GM23338 (cell line): ENCODE measurements around the gene PDIK1L. TPM values are rescaled to one million over a fixed set of nuclear protein-coding genes. Genes with fewer than 3 reads are reported as not detected.
A peak's percentile ranks its signal among the peaks of the same experiment; 100 is the strongest.

Experiments used
- ATAC-seq: fragments of 200-7000 bp; cut with Tn5 transposase; 3 replicates; pipeline ENCODE4 v1.9.1; 2020
- DNase-seq: peaks from one replicate; pipeline ENCODE4 v3.0.0-alpha.2; 2015; ENCODE audit warnings: low spot score
- H2AFZ ChIP-seq: fragments of 200-600 bp; sonication (generic); 2 replicates; pipeline ENCODE4 v1.8.0; 2016; ENCODE audit warnings: antibody characterized with exemption, mild to moderate bottlenecking, moderate library complexity
- H3F3A ChIP-seq: fragments of 200-600 bp; sonication (generic); replicated peaks from 2 replicates; pipeline ENCODE4 v1.8.0; 2017; ENCODE audit warnings: antibody characterized with exemption, mixed run types, low read depth
- H3K27ac ChIP-seq: fragments of 200-600 bp; sonication (generic); 2 replicates; pipeline ENCODE4 v1.6.1; 2016; ENCODE audit warnings: low read depth
- H3K27me3 ChIP-seq: fragments of 200-600 bp; sonication (generic); 2 replicates; pipeline ENCODE4 v1.8.0; 2016; ENCODE audit warnings: mild to moderate bottlenecking, mixed run types, moderate library complexity; ENCODE audit not compliant: insufficient read depth
- H3K36me3 ChIP-seq: fragments of 200-600 bp; sonication (generic); 2 replicates; pipeline ENCODE4 v1.8.0; 2016; ENCODE audit warnings: mild to moderate bottlenecking; ENCODE audit not compliant: insufficient read depth
- H3K4me1 ChIP-seq: fragments of 200-600 bp; sonication (generic); 2 replicates; pipeline ENCODE4 v1.8.0; 2016; ENCODE audit warnings: mild to moderate bottlenecking, moderate library complexity; ENCODE audit not compliant: insufficient read depth
- H3K4me2 ChIP-seq: fragments of 200-600 bp; sonication (generic); 2 replicates; pipeline ENCODE4 v1.7.1; 2017; ENCODE audit warnings: mixed run types
- H3K4me3 ChIP-seq: fragments of 200-600 bp; sonication (generic); 2 replicates; pipeline ENCODE4 v1.6.1; 2016; ENCODE audit warnings: mixed run types
- H3K79me2 ChIP-seq: fragments of 200-600 bp; sonication (generic); replicated peaks from 2 replicates; pipeline ENCODE4 v1.8.0; 2017; ENCODE audit warnings: mild to moderate bottlenecking; ENCODE audit not compliant: insufficient read depth
- H3K9me2 ChIP-seq: fragments of 200-600 bp; sonication (generic); 2 replicates; pipeline ENCODE4 v1.8.0; 2017; ENCODE audit not compliant: insufficient read depth
- H4K20me1 ChIP-seq: fragments of 200-600 bp; sonication (generic); replicated peaks from 2 replicates; pipeline ENCODE4 v1.8.0; 2017; ENCODE audit warnings: mild to moderate bottlenecking; ENCODE audit not compliant: insufficient read depth
- H3K27ac Mint-ChIP-seq: 2 replicates; pipeline ENCODE4 v1.8.0; 2020; ENCODE audit warnings: inconsistent platforms, mild to moderate bottlenecking, moderate library complexity, mixed read lengths
- H3K27me3 Mint-ChIP-seq: 3 replicates; pipeline ENCODE4 v1.8.0; 2022; ENCODE audit warnings: low read depth, mild to moderate bottlenecking, moderate library complexity, mixed read lengths, inconsistent platforms; ENCODE audit not compliant: insufficient read depth, poor library complexity
- H3K36me3 Mint-ChIP-seq: 3 replicates; pipeline ENCODE4 v1.8.0; 2021; ENCODE audit warnings: low read depth, mild to moderate bottlenecking, inconsistent platforms, moderate library complexity, mixed read lengths
- H3K4me1 Mint-ChIP-seq: 3 replicates; pipeline ENCODE4 v1.8.0; 2020; ENCODE audit warnings: mild to moderate bottlenecking, inconsistent platforms, mixed read lengths
- H3K4me3 Mint-ChIP-seq: 3 replicates; pipeline ENCODE4 v1.8.0; 2021; ENCODE audit warnings: moderate library complexity, mild to moderate bottlenecking, inconsistent platforms, mixed read lengths
- H3K9me3 Mint-ChIP-seq: 3 replicates; pipeline ENCODE4 v1.8.0; 2020; ENCODE audit warnings: moderate library complexity, mild to moderate bottlenecking, inconsistent platforms, mixed read lengths
- CREB1 ChIP-seq: fragments of 250-450 bp; sonication (Bioruptor Pico); IDR thresholded peaks from 2 replicates; pipeline ENCODE4 v1.5.0; 2020; ENCODE audit warnings: low read depth, mild to moderate bottlenecking, moderate library complexity
- CTCF ChIP-seq, 2 experiments: fragments of 200-600 bp in 1 of 2; sonication (generic) in 1 of 2; conservative IDR thresholded peaks; 2 replicates each; pipeline versions ENCODE4 v1.5.1 to v1.6.1; 2016 to 2017; ENCODE audit warnings: antibody characterized with exemption in 2 of 2, low read depth in 2 of 2, mild to moderate bottlenecking in 2 of 2, moderate library complexity in 1 of 2
- POLR2AphosphoS5 ChIP-seq: IDR thresholded peaks from 2 replicates; pipeline ENCODE4 v1.6.1; 2016; ENCODE audit warnings: antibody characterized with exemption, low read depth
- polyA plus RNA-seq: library from polyadenylated mRNA; unstranded; fragments of >200 nt; fragmentation: Nextera tagmentation; extraction: Ambion mirVana; gene quantifications from 2 replicates; pipeline ENCODE4 v1.2.1, GENCODE V29; 2016
- total RNA-seq: library from RNA; depleted of rRNA; stranded (reverse); fragments of >200 nt; shearing (Covaris generic); gene quantifications from 2 replicates; pipeline ENCODE4 v1.2.3, GENCODE V29; 2014

Gene PDIK1L
- total and polyA plus RNA-seq, 2 experiments from 2014 or later, result 1.6 to 3.0 TPM

DNA sequence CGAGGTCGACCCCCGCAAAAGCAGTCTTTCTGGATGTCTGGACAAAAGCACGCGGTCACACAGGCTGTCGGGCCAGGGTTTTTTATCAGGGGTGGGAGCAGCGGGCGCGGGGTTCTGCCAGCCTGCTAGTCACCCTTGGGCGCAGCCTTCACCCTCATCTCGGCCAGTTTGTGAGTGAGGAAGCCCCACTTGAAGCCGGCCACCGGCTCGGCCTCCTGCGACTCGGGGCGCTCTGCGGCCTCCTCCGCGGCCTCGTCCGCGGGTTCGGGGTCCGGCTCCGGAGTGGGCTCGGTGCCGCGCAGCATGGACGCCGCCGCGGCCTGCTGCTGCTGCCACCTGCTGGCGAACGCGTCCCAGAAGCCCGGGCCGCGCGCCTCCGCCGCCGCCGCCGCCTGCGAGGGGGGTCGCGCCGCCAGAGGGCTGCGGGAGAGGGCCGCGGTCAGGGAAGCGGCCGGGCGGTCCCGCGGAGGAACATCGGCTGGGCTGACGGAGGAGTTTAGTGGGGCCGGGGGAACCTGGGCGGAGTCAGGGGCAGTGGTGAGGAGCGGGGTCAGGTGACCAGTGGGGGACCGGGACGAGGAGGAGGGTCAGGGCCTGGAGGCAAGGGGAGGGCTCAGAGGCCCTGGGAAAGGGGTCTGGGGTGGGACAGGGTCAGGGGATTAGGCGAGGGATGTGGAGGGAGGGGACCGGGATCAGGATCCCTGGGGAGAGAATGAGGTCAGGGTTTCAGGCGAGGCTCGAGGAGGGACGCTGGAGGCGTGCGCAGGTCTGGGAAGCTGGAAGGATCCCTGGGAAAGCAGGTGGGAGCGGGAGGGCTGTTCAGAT is 52.6 kb downstream of the PDIK1L start:
- TF ChIP-seq CREB1 (CRISPR knock-in tag) (no peak), CTCF (conservative IDR thresholded peaks at IDR 0.05; ENCODE audit: low read depth in 2 of 2) (peak; percentile 47 to 67), POLR2AphosphoS5 (peak; percentile 51; the same call in 1 of the 2 replicates)
- H3K27me3 Mint-ChIP-seq, result peaks cover 63% of the 10 kb centered on the region
- H3K4me1 ChIP-seq, result peaks cover 35% of the 10 kb centered on the region

DNA sequence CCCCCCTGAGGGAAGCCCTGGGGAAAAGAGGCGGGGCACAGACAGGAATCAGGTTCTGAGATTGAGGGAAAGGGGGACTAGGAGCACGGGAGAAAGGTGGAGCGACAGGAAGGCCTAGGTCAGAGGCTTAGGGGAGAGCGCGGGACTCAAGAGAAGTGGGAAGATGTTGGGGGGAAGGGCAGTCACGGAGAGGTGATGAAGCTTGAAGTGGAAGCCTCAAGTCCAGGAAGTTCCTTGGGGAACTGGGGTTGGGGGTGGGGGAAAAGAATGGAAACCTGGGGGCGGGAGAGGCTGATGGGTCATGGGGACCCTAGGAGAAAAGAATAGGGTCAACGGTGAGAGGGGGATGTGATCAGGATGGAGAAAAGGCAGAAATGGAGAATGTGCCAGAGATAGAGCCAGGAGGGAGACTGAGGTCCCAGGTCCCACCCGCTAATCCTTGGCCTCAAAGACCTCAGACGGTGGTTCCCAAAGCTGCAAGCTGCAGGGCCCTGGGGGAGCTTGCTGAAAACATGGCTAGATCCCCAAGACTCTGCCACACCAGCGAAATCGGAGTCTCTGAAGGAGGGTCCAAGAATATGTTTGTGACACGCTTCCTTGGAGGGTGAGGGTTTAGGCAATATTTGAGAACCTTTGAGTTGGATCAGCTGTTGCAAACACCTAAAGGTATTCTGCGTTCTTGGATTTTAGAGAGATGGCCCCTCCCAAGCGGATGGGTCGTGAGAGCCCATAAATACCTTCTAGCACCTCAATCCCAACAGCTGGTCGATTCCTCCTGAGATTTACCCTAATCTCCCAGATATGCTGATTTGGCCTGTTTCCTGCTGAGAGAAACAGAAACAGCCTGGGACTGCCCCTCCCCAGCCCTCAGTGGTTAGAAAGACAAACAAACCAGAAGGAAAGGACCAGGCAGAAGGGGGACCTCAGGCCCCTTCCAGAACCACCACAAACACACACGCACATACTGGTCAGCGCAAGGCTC is 53.5 kb downstream of the PDIK1L start:
- H3K36me3 ChIP-seq, result no peaks in the 10 kb centered on the region
- DNase-seq (peak; percentile 85), ATAC-seq (no peak)
- TF ChIP-seq POLR2AphosphoS5 (peak; percentile 13; the same call in 1 of the 2 replicates), CREB1 (CRISPR knock-in tag) (no peak)
- Mint-ChIP-seq H3K36me3 (no peaks in the 10 kb centered on the region), H3K27ac (no peak overlapping the region; the same call in 1 of the 2 replicates), H3K27me3 (peaks cover 62% of the 10 kb centered on the region), H3K9me3 (peaks cover 3% of the 10 kb centered on the region; the same call in 1 of the 3 replicates), H3K4me1 (peaks cover 31% of the 10 kb centered on the region), H3K4me3 (peak overlapping the region; percentile 81)
- H3K27ac ChIP-seq, result no peak overlapping the region
- peak overlapping the region; percentile 71 for H3K4me3 ChIP-seq
- peak overlapping the region; percentile 74; the same call in 1 of the 2 replicates for H2AFZ ChIP-seq
- H4K20me1 ChIP-seq, result no peaks in the 10 kb centered on the region
- H3K79me2 ChIP-seq, result no peaks in the 10 kb centered on the region
- H3K4me1 ChIP-seq, result peaks cover 35% of the 10 kb centered on the region
- H3K27me3 ChIP-seq, result peaks cover 73% of the 10 kb centered on the region
- peaks cover 9% of the 10 kb centered on the region; the same call in 1 of the 2 replicates for H3F3A ChIP-seq
- H3K4me2 ChIP-seq, result peak overlapping the region; percentile 90
- H3K9me2 ChIP-seq, result no peaks in the 10 kb centered on the region

More for the DNA sequence above, 52.6 kb downstream of the PDIK1L start:
- Histone ChIP-seq H3K27ac (no peak overlapping the region), H4K20me1 (no peaks in the 10 kb centered on the region), H3K36me3 (no peaks in the 10 kb centered on the region), H3K4me3 (peak overlapping the region; percentile 71), H3K27me3 (peaks cover 80% of the 10 kb centered on the region), H3K4me2 (peak overlapping the region; percentile 90), H3F3A (peaks cover 9% of the 10 kb centered on the region; the same call in 1 of the 2 replicates), H2AFZ (peak overlapping the region; percentile 88), H3K79me2 (no peaks in the 10 kb centered on the region), H3K9me2 (no peaks in the 10 kb centered on the region)
- no peak overlapping the region; the same call in 1 of the 2 replicates for H3K27ac Mint-ChIP-seq
- H3K4me1 Mint-ChIP-seq, result peaks cover 35% of the 10 kb centered on the region
- DNase-seq (peak; percentile 86), ATAC-seq (peak; percentile 44)
- peaks cover 3% of the 10 kb centered on the region; the same call in 1 of the 3 replicates for H3K9me3 Mint-ChIP-seq
- H3K4me3 Mint-ChIP-seq, result peak overlapping the region; percentile 81
- H3K36me3 Mint-ChIP-seq, result no peaks in the 10 kb centered on the region
